ENCODE measurements around the gene FUT7. TPM values are rescaled to one million over a fixed set of nuclear protein-coding genes. Genes with fewer than 3 reads are reported as not detected.
"Not testable (repeated sequence)": the region's sequence is repeated elsewhere in the genome, so short reads cannot be mapped to it uniquely, and the experiment has no call there.

FUT7 gene
- total RNA-seq, 2 experiments from 2014 or later = 0.68 to 2.8 TPM

DNA sequence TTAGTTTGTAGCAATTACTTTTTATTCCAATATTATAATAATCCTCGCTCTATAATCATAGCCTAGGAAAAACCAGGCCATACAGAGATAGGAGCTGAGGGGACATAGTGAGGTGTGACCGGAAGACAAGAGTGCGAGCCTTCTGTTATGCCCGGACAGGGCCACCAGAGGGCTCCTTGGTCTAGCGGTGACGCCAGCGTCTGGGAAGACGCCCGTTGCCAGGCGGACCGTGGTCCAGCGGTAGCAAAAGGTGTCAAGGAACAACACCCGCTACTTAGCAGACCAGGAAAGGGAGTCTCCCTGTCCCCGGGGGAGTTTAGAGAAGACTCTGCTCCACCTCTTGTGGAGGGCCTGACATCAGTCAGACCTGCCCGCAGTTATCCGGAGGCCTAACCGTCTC, 27.6 kb downstream of the FUT7 start:
- CTCF ChIA-PET = interaction anchor here (14.3 kb wide), 1 partner anchor 27 kb away, joined by 234 read pairs; the partner anchor contains the start of genes ABCA2 and FUT7
- not testable (repeated sequence) for H3K4me3 Mint-ChIP-seq; H3K9me3 Mint-ChIP-seq (ENCODE audit: low read depth); H3K27ac Mint-ChIP-seq; ATAC-seq; H3K27me3 Mint-ChIP-seq; H3K36me3 Mint-ChIP-seq; DNase-seq
- peaks cover 40% of the 10 kb centered on the region for H3K4me1 Mint-ChIP-seq

- Mint-ChIP-seq H3K4me3 (no peak overlapping the region), H3K27me3 (peaks cover 5% of the 10 kb centered on the region), H3K4me1 (peaks cover 55% of the 10 kb centered on the region), H3K27ac (no peak overlapping the region), H3K9me3 (ENCODE audit: low read depth) (no peaks in the 10 kb centered on the region), H3K36me3 (no peaks in the 10 kb centered on the region)
- CTCF ChIA-PET = interaction anchor here (0.9 to 14.3 kb wide), 6 partner anchors 10 to 65 kb away, joined by 3 to 234 read pairs (median 6); partner anchors contain the start of genes ABCA2, FUT7 and PAXX
- DNase-seq (no peak), ATAC-seq (no peak)
Measured at GRCh38 chr9:137002646-137003041, 29.2 kb downstream of the FUT7 start.

DNA sequence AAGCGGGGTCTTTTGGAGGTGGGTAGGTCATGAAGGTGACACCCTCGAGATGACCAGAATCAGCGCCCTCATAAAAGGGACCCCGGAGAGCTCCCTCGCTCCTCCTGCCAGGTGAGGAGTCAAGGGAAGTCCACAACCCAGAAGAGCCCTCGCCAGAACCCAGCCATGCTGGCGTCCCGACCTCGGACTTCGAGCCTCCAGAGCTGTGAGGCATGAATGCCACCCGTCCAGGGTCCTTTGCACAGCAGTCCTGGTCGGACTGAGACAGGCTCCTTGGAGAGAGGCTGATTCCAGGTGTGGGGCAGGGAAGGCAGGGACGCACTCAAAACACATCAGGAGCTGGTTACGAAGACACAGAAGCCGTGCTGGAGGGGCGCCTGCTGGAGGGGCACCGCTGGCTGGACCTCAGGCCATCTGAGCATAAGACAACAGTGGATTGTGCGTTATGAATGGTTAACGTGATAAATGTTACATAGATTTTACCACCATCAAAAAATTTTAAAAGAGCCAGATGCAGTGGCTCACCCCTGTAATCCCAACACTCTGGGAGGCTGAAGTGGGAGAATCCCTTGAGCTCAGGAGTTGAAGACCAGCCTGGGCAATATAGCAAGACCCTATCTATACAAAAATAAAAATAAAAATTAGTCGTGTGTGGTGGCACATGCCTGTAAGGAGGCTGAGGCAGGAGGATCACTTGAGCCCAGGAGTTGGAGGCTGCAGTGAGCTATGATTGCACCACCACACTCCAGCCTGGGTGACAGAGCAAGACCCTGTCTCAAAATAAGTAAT, 29.8 kb downstream of the FUT7 start:
- Mint-ChIP-seq H3K27me3 (peaks cover 5% of the 10 kb centered on the region), H3K9me3 (ENCODE audit: low read depth) (no peaks in the 10 kb centered on the region), H3K36me3 (no peaks in the 10 kb centered on the region), H3K4me3 (no peak overlapping the region), H3K27ac (no peak overlapping the region), H3K4me1 (peaks cover 61% of the 10 kb centered on the region)
- DNase-seq (no peak), ATAC-seq (no peak)
- CTCF ChIA-PET = interaction anchor here (0.9 to 14.3 kb wide), 6 partner anchors 9 to 66 kb away, joined by 3 to 234 read pairs (median 6); partner anchors contain the start of genes ABCA2, FUT7 and PAXX

GRCh38 chr9:137000177-137000930, 31.5 kb downstream of the FUT7 start:
- Mint-ChIP-seq H3K4me1 (peaks cover 60% of the 10 kb centered on the region), H3K9me3 (ENCODE audit: low read depth) (no peaks in the 10 kb centered on the region), H3K36me3 (no peaks in the 10 kb centered on the region), H3K4me3 (peak overlapping the region; percentile 59), H3K27me3 (peaks cover 5% of the 10 kb centered on the region), H3K27ac (peak overlapping the region; percentile 86)
- CTCF ChIA-PET = interaction anchor here (0.8 to 14.3 kb wide), 15 partner anchors 8 to 250 kb away, joined by 3 to 234 read pairs (median 3); partner anchors contain the start of genes ABCA2, AJM1, C8G and FUT7
- DNase-seq (peak; percentile 74), ATAC-seq (peak; percentile 66)

DNA sequence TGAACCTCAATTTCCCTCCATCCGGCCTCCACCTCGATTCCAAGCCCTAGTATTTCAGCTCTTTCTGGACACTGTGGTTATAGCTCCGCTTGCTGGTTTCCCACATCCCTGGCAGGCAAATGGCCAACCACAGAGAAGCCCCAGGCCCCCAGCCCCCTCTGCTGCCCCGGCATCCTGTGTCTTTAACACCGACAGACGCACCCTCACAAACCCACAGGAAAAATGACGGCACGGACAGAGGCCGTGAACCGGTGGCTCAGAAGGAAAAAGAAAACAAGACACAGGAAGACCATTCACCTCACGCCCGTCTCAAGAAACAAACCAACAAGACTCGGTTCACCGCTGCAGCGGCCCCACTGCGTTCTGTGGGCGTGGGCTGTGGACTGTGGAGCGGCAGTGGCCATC, 34.1 kb downstream of the FUT7 start:
- H3K9me3 Mint-ChIP-seq (ENCODE audit: low read depth) = no peaks in the 10 kb centered on the region
- ATAC-seq (no peak), DNase-seq (peak; percentile 76)
- H3K27ac Mint-ChIP-seq = peak overlapping the region; percentile 88
- CTCF ChIA-PET = interaction anchor here (4.7 to 14.3 kb wide), 2 partner anchors 34 to 50 kb away, joined by 25 to 234 read pairs; partner anchors contain the start of genes ABCA2 and FUT7
- H3K27me3 Mint-ChIP-seq = peaks cover 5% of the 10 kb centered on the region
- peaks cover 2% of the 10 kb centered on the region for H3K36me3 Mint-ChIP-seq
- peaks cover 63% of the 10 kb centered on the region for H3K4me1 Mint-ChIP-seq
- H3K4me3 Mint-ChIP-seq = peak overlapping the region; percentile 15

- H3K27ac Mint-ChIP-seq = peak overlapping the region; percentile 88
- ATAC-seq (no peak), DNase-seq (no peak)
- peaks cover 5% of the 10 kb centered on the region for H3K27me3 Mint-ChIP-seq
- no peaks in the 10 kb centered on the region for H3K9me3 Mint-ChIP-seq (ENCODE audit: low read depth)
- H3K36me3 Mint-ChIP-seq = peaks cover 2% of the 10 kb centered on the region
- CTCF ChIA-PET = interaction anchor here (1.5 to 14.3 kb wide), 4 partner anchors 34 to 52 kb away, joined by 5 to 234 read pairs (median 16); partner anchors contain the start of genes ABCA2, C8G and FUT7
- peak overlapping the region; percentile 15 for H3K4me3 Mint-ChIP-seq
- H3K4me1 Mint-ChIP-seq = peaks cover 63% of the 10 kb centered on the region
Measured at GRCh38 chr9:136997371-136997770, 34.5 kb downstream of the FUT7 start.

- ATAC-seq = peak; percentile 5
- Mint-ChIP-seq H3K36me3 (peaks cover 2% of the 10 kb centered on the region), H3K4me3 (peak within 1 kb of the TSS; percentile 26), H3K4me1 (peaks cover 64% of the 10 kb centered on the region), H3K27ac (peak within 1 kb of the TSS; percentile 88), H3K27me3 (peaks cover 2% of the 10 kb centered on the region), H3K9me3 (ENCODE audit: low read depth) (no peaks in the 10 kb centered on the region)
- peak; percentile 78 for DNase-seq
- CTCF ChIA-PET = interaction anchor here (0.8 to 14.3 kb wide), 14 partner anchors 15 to 209 kb away, joined by 3 to 234 read pairs (median 4); partner anchors contain the start of genes ABCA2, C8G and FUT7
Measured at GRCh38 chr9:136996361-136997292, 35.3 kb downstream of the FUT7 start, which contains the start of gene CLIC3. TSS of gene CLIC3 (minus strand) at chr9:136996568. CDS start at chr9:136996543, 25 bp downstream.

DNA sequence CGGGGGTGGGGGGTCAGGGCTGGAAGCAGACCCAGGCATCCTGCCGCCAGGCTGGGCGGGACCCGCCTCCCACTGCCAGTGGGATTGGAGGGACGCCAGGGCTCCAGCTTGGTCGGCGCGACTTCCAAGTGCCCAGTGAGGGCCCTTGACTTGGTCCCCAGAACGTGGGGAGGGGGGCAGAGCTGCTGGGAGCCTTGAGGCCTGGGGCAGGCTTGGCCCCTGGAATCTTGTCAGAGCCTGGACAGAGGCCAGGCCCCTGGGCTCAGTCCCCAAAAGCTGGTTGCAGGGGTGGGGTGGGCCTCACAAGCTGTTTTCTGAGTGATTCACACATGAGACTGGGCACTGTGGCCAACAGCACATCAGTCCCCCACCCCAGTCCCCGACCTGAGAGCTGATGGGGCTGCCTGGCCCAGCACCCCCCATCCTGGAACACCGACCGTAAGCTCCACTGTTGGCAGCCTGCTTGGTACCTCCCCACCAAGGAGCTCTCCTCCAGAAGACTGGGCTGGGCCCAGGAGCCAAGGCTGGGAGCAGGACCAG, 36.0 kb downstream of the FUT7 start:
- Mint-ChIP-seq H3K27ac (peak overlapping the region; percentile 82), H3K4me3 (peak overlapping the region; percentile 26), H3K36me3 (peaks cover 2% of the 10 kb centered on the region), H3K4me1 (peaks cover 66% of the 10 kb centered on the region), H3K27me3 (peaks cover 2% of the 10 kb centered on the region), H3K9me3 (ENCODE audit: low read depth) (no peaks in the 10 kb centered on the region)
- CTCF ChIA-PET = interaction anchor here (0.8 to 14.3 kb wide), 13 partner anchors 14 to 208 kb away, joined by 3 to 234 read pairs (median 4); partner anchors contain the start of genes ABCA2, C8G and FUT7
- DNase-seq (no peak), ATAC-seq (no peak)

DNA sequence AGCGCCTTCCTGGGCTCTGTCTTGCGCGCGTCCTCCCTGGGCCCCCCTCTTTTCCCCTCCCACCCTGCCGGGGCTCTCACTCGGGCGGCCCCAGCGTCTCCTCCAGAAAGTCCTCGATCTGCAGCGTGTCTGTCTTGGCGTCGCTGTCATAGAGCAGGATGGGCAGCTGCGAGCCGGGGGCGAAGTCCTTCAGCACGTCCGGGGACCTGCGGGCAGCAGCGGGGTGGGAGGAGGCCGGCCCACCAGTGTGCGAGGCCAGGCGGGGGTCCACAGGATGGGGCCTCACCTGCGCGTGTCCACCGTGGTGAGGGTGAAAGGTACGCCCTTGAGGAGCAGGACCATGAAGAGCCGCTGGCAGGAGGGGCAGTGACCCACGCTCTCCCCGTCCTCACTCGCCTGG, 36.5 kb downstream of the FUT7 start:
- CTCF ChIA-PET = interaction anchor here (0.8 to 14.3 kb wide), 8 partner anchors 13 to 149 kb away, joined by 3 to 234 read pairs (median 4); partner anchors contain the start of genes ABCA2, C8G and FUT7
- no peak overlapping the region for H3K27ac Mint-ChIP-seq
- ATAC-seq (no peak), DNase-seq (no peak)
- no peaks in the 10 kb centered on the region for H3K9me3 Mint-ChIP-seq (ENCODE audit: low read depth)
- no peak overlapping the region for H3K4me3 Mint-ChIP-seq
- H3K27me3 Mint-ChIP-seq = no peaks in the 10 kb centered on the region
- peaks cover 2% of the 10 kb centered on the region for H3K36me3 Mint-ChIP-seq
- peaks cover 62% of the 10 kb centered on the region for H3K4me1 Mint-ChIP-seq

GRCh38 chr9:136994888-136995230, 37.0 kb downstream of the FUT7 start:
- peaks cover 57% of the 10 kb centered on the region for H3K4me1 Mint-ChIP-seq
- H3K9me3 Mint-ChIP-seq (ENCODE audit: low read depth) = no peaks in the 10 kb centered on the region
- H3K27me3 Mint-ChIP-seq = peaks cover 2% of the 10 kb centered on the region
- CTCF ChIA-PET = interaction anchor here (1.6 to 14.3 kb wide), 4 partner anchors 19 to 148 kb away, joined by 4 to 234 read pairs (median 20); partner anchors contain the start of genes ABCA2 and FUT7
- H3K36me3 Mint-ChIP-seq = peaks cover 2% of the 10 kb centered on the region
- no peak for ATAC-seq
- DNase-seq = no peak
- H3K4me3 Mint-ChIP-seq = no peak overlapping the region
- no peak overlapping the region for H3K27ac Mint-ChIP-seq

DNA sequence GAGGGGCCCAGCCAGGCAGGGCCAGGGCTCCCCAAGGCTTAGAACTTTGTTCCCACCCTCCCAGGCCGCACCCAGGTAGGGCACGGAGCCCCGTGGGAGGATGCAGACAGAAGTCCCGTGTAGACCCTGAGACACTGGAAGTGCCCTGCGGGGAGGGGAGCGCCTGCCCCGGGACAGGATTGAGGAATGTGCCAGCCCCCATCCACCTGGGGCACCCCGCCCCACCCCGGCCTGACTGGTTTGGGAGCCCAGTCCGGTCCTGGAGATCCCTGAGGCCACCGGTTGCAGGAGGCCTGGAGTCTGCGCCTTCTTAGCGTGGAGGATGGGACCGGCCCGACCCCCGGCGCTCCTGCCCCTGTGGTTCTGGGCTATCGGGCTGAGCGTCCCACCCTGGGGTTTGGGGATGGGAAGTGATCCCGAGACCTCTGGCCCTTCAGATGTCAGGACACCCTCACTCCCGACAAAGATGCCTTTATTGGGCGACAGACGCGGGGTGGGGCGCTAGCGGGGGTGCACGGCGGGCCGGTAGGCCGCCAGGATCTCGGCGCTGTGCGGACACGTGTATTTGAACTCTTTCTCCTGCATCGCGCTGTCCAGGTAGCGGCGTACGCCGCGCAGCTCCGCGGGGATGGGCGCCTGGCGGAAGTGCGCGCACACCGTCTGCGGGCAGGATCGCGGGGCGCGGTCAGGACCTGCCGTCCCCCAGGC, 37.6 kb downstream of the FUT7 start:
- H3K27me3 Mint-ChIP-seq = peaks cover 2% of the 10 kb centered on the region
- no peaks in the 10 kb centered on the region for H3K9me3 Mint-ChIP-seq (ENCODE audit: low read depth)
- H3K27ac Mint-ChIP-seq = no peak overlapping the region
- ATAC-seq = no peak
- CTCF ChIA-PET = interaction anchor here (3.7 to 4.7 kb wide), 4 partner anchors 19 to 46 kb away, joined by 19 to 32 read pairs (median 25); partner anchors contain the start of gene ABCA2
- DNase-seq = no peak
- H3K4me1 Mint-ChIP-seq = peaks cover 52% of the 10 kb centered on the region
- H3K4me3 Mint-ChIP-seq = no peak overlapping the region
- peaks cover 2% of the 10 kb centered on the region for H3K36me3 Mint-ChIP-seq
